ENCODE data around the gene NUDT22. TPM values are rescaled to one million over a fixed set of nuclear protein-coding genes. Genes with fewer than 3 reads are reported as not detected.

NUDT22 gene
- total and polyA plus RNA-seq, 2 experiments from 2014 or later, result 33.9 to 67.0 TPM

GRCh38 chr11:64232182-64232966 is 6.3 kb downstream of the NUDT22 start (continued):
- TF ChIP-seq REST (IDR thresholded peaks at IDR 0.05; ENCODE audit: unreplicated experiment) (no peak), CREB1 (CRISPR knock-in tag; IDR thresholded peaks at IDR 0.05; ENCODE audit: low read depth) (no peak), EZH2phosphoT487 (IDR thresholded peaks at IDR 0.05; ENCODE audit: unreplicated experiment) (no peak), POLR2AphosphoS5 (IDR thresholded peaks at IDR 0.05; ENCODE audit: low read depth) (no peak), CTCF (conservative IDR thresholded peaks at IDR 0.05; ENCODE audit: low read depth in 2 of 2) (no peak)

- Histone ChIP-seq H4K20me1 (replicated peaks; ENCODE audit: insufficient read depth) (no peaks in the 10 kb centered on the region), H3K4me3 (no peak overlapping the region), H3K36me3 (ENCODE audit: insufficient read depth) (no peaks in the 10 kb centered on the region), H2AFZ (no peak overlapping the region), H3F3A (replicated peaks; ENCODE audit: low read depth) (peaks cover 24% of the 10 kb centered on the region), H3K4me2 (no peak overlapping the region), H3K9me2 (ENCODE audit: insufficient read depth) (no peaks in the 10 kb centered on the region), H3K27me3 (ENCODE audit: insufficient read depth) (peaks cover 23% of the 10 kb centered on the region; the same call in 1 of the 2 replicates), H3K4me1 (ENCODE audit: insufficient read depth) (peaks cover 17% of the 10 kb centered on the region; the same call in 1 of the 2 replicates), H3K79me2 (replicated peaks; ENCODE audit: insufficient read depth) (peaks cover 4% of the 10 kb centered on the region; the same call in 1 of the 2 replicates), H3K27ac (ENCODE audit: low read depth) (no peak overlapping the region)
- no peaks in the 10 kb centered on the region for H3K9me3 Mint-ChIP-seq
- peak overlapping the region; percentile 73; the same call in 2 of the 3 replicates for H3K4me3 Mint-ChIP-seq
- H3K4me1 Mint-ChIP-seq, result peaks cover 20% of the 10 kb centered on the region
- peaks cover 6% of the 10 kb centered on the region for H3K36me3 Mint-ChIP-seq (ENCODE audit: low read depth)
- H3K27me3 Mint-ChIP-seq (ENCODE audit: insufficient read depth, low read depth, poor library complexity), result peaks cover 27% of the 10 kb centered on the region
- ATAC-seq (no peak), DNase-seq (ENCODE audit: low spot score) (no peak)
- H3K27ac Mint-ChIP-seq, result no peak overlapping the region
- TF ChIP-seq JUNB (IDR thresholded peaks at IDR 0.05; ENCODE audit: unreplicated experiment) (no peak), ZNF331 (CRISPR knock-in tag; IDR thresholded peaks at IDR 0.05; ENCODE audit: low read depth) (no peak), NANOG (IDR thresholded peaks at IDR 0.05; ENCODE audit: borderline replicate concordance) (no peak), REST (IDR thresholded peaks at IDR 0.05; ENCODE audit: unreplicated experiment) (no peak), POLR2AphosphoS5 (IDR thresholded peaks at IDR 0.05; ENCODE audit: low read depth) (no peak), STAT1 (IDR thresholded peaks at IDR 0.05; ENCODE audit: unreplicated experiment) (no peak), EZH2phosphoT487 (IDR thresholded peaks at IDR 0.05; ENCODE audit: unreplicated experiment) (no peak), CREB1 (CRISPR knock-in tag; IDR thresholded peaks at IDR 0.05; ENCODE audit: low read depth) (no peak), ETS1 (IDR thresholded peaks at IDR 0.05) (no peak), EZH2 (IDR thresholded peaks at IDR 0.05; ENCODE audit: low read depth, unreplicated experiment) (no peak)
Observed at GRCh38 chr11:64232967-64233315, 6.9 kb downstream of the NUDT22 start.

All from GM23338 (cell line).